ENCODE results near the gene EPHB3. TPM values are rescaled to one million over a fixed set of nuclear protein-coding genes. Genes with fewer than 3 reads are reported as not detected.

Gene EPHB3
- total and polyA plus RNA-seq, 10 of the 15 experiments (the other 5 are each of a cell fraction or from before 2014, with no cell fraction given) = 0.09 TPM; not detected in 9

- DNase-seq (ENCODE audit: low read depth, low spot score) (no peak), FAIRE-seq (no peak), ATAC-seq (no peak)
- 23% methylated on average over 15 of the region's 15 CpGs for WGBS (ENCODE audit: insufficient coverage, insufficient replicate concordance, low lambda C conversion rate, missing lambda C conversion rate)
- Histone ChIP-seq H3K27ac (ENCODE audit: control insufficient read depth, insufficient read depth) (no peak overlapping the region), H3K27me3 (replicated peaks in 1 of 2; ENCODE audit: control insufficient read depth in 2 of 2, insufficient read depth in 2 of 2, low read length in 1 of 2) (no peaks in the 10 kb centered on the region; a peak in 2 of 4 replicates), H3K9ac (ENCODE audit: control insufficient read depth, insufficient read depth, low read length) (no peak overlapping the region), H3K9me3 (replicated peaks; ENCODE audit: control insufficient read depth, insufficient read depth, low read length) (no peaks in the 10 kb centered on the region), H3K79me2 (ENCODE audit: control insufficient read depth, insufficient read depth, low read length) (no peaks in the 10 kb centered on the region), H2AFZ (ENCODE audit: control insufficient read depth, low read depth, low read length) (no peak overlapping the region), H4K20me1 (ENCODE audit: control insufficient read depth, insufficient read depth) (no peaks in the 10 kb centered on the region), H3K4me2 (ENCODE audit: control insufficient read depth, insufficient read depth) (no peak overlapping the region), H3K4me1 (ENCODE audit: control insufficient read depth, insufficient read depth, low read length) (no peaks in the 10 kb centered on the region), H3K36me3 (ENCODE audit: control insufficient read depth in 2 of 2, insufficient read depth in 2 of 2, low read length in 1 of 2) (no peaks in the 10 kb centered on the region), H3K4me3 (no peak overlapping the region)
- SMC1A ChIA-PET (ENCODE audit: uncharacterized antibody, unreplicated experiment) = interaction anchor here (0.6 to 0.9 kb wide), 2 partner anchors 130 to 281 kb away, joined by 4 read pairs; no protein-coding TSS in a partner anchor
- POLR2A ChIA-PET = no interaction called here
- intact Hi-C loops (cut with micrococcal nuclease; ENCODE audit: unreplicated experiment) (no loop called here), in situ Hi-C loops (cut with MboI) (no loop called here)
- CTCF ChIA-PET = interaction anchor here (0.6 to 1.5 kb wide), 5 partner anchors 8 to 196 kb away, joined by 3 to 9 read pairs (median 5); no protein-coding TSS in a partner anchor
- RAD21 ChIA-PET (ENCODE audit: unreplicated experiment) = no interaction called here
- BruUV-seq (replicated peaks) = no TSS peak
- TF ChIP-seq POLR2AphosphoS2 (IDR thresholded peaks at IDR 0.05; ENCODE audit: low read depth, low read length) = no peak
- TF ChIP-seq ZNF384 (IDR thresholded peaks at IDR 0.05; ENCODE audit: borderline replicate concordance, low read depth, low read length) = no peak
- no peak for TF ChIP-seq RBBP5 (conservative IDR thresholded peaks at IDR 0.05)
- no peak for TF ChIP-seq ZBED1 (IDR thresholded peaks at IDR 0.05; ENCODE audit: borderline replicate concordance)
- no peak for TF ChIP-seq YBX1 (IDR thresholded peaks at IDR 0.05)
- TF ChIP-seq CHD4 (IDR thresholded peaks at IDR 0.05) = no peak
- TF ChIP-seq NBN (IDR thresholded peaks at IDR 0.05) = no peak
- no peak for TF ChIP-seq MAX (IDR thresholded peaks at IDR 0.05; ENCODE audit: low read depth, low read length)
- no peak for TF ChIP-seq RUNX3 (IDR thresholded peaks at IDR 0.05; ENCODE audit: low read length)
- TF ChIP-seq, protein P1, sequence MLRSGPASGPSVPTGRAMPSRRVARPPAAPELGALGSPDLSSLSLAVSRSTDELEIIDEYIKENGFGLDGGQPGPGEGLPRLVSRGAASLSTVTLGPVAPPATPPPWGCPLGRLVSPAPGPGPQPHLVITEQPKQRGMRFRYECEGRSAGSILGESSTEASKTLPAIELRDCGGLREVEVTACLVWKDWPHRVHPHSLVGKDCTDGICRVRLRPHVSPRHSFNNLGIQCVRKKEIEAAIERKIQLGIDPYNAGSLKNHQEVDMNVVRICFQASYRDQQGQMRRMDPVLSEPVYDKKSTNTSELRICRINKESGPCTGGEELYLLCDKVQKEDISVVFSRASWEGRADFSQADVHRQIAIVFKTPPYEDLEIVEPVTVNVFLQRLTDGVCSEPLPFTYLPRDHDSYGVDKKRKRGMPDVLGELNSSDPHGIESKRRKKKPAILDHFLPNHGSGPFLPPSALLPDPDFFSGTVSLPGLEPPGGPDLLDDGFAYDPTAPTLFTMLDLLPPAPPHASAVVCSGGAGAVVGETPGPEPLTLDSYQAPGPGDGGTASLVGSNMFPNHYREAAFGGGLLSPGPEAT (IDR thresholded peaks at IDR 0.05; ENCODE audit: low read depth) = no peak
- no peak for TF ChIP-seq EP300 (IDR thresholded peaks at IDR 0.05; ENCODE audit: borderline replicate concordance in 1 of 2, control insufficient read depth in 1 of 2, low read depth in 2 of 2, low read length in 2 of 2)
- TF ChIP-seq, protein P2, sequence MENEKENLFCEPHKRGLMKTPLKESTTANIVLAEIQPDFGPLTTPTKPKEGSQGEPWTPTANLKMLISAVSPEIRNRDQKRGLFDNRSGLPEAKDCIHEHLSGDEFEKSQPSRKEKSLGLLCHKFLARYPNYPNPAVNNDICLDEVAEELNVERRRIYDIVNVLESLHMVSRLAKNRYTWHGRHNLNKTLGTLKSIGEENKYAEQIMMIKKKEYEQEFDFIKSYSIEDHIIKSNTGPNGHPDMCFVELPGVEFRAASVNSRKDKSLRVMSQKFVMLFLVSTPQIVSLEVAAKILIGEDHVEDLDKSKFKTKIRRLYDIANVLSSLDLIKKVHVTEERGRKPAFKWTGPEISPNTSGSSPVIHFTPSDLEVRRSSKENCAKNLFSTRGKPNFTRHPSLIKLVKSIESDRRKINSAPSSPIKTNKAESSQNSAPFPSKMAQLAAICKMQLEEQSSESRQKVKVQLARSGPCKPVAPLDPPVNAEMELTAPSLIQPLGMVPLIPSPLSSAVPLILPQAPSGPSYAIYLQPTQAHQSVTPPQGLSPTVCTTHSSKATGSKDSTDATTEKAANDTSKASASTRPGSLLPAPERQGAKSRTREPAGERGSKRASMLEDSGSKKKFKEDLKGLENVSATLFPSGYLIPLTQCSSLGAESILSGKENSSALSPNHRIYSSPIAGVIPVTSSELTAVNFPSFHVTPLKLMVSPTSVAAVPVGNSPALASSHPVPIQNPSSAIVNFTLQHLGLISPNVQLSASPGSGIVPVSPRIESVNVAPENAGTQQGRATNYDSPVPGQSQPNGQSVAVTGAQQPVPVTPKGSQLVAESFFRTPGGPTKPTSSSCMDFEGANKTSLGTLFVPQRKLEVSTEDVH (IDR thresholded peaks at IDR 0.05; ENCODE audit: low read depth, partially characterized antibody) = no peak
- TF ChIP-seq CEBPZ (IDR thresholded peaks at IDR 0.05; ENCODE audit: low read depth, low read length) = no peak
These were observed 11.6 kb upstream of the EPHB3 start for GRCh38 chr3:184549796-184550577.

All from GM12878 (cell line).